ENCODE results near the gene SLC4A7. TPM values are rescaled to one million over a fixed set of nuclear protein-coding genes. Genes with fewer than 3 reads are reported as not detected.

SLC4A7 gene
- total and polyA plus RNA-seq, 10 of the 15 experiments (the other 5 are each of a cell fraction or from before 2014, with no cell fraction given), result 4.4 to 41.4 (median 18.3) TPM

- ChIA-PET CTCF (no interaction called here), RAD21 (ENCODE audit: unreplicated experiment) (no interaction called here), SMC1A (ENCODE audit: uncharacterized antibody, unreplicated experiment) (interaction anchor here (0.8 to 1.1 kb wide), 2 partner anchors 8 to 15 kb away, joined by 3 to 4 read pairs; no protein-coding TSS in a partner anchor), POLR2A (no interaction called here)
- intact Hi-C loops (cut with micrococcal nuclease; ENCODE audit: unreplicated experiment) (no loop called here), in situ Hi-C loops (cut with MboI) (no loop called here)
- Histone ChIP-seq H3K9me3 (replicated peaks; ENCODE audit: control insufficient read depth, insufficient read depth, low read length) (no peaks in the 10 kb centered on the region; the same call in 2 of the 3 replicates), H3K27ac (ENCODE audit: control insufficient read depth, insufficient read depth) (no peak overlapping the region), H3K4me1 (ENCODE audit: control insufficient read depth, insufficient read depth, low read length) (no peaks in the 10 kb centered on the region; the same call in 1 of the 2 replicates), H3K9ac (ENCODE audit: control insufficient read depth, insufficient read depth, low read length) (no peak overlapping the region), H3K36me3 (ENCODE audit: control insufficient read depth in 2 of 2, insufficient read depth in 2 of 2, low read length in 1 of 2) (no peaks in the 10 kb centered on the region), H3K79me2 (ENCODE audit: control insufficient read depth, insufficient read depth, low read length) (no peaks in the 10 kb centered on the region), H3K4me3 (no peak overlapping the region), H3K27me3 (replicated peaks in 1 of 2; ENCODE audit: control insufficient read depth in 2 of 2, insufficient read depth in 2 of 2, low read length in 1 of 2) (no peaks in the 10 kb centered on the region), H2AFZ (ENCODE audit: control insufficient read depth, low read depth, low read length) (no peak overlapping the region), H3K4me2 (ENCODE audit: control insufficient read depth, insufficient read depth) (no peak overlapping the region), H4K20me1 (ENCODE audit: control insufficient read depth, insufficient read depth) (no peaks in the 10 kb centered on the region)
- WGBS (ENCODE audit: insufficient coverage, insufficient replicate concordance, low lambda C conversion rate, missing lambda C conversion rate), result 14% methylated on average over 1 of the region's 1 CpG
- TF ChIP-seq TAF1 (IDR thresholded peaks at IDR 0.05; ENCODE audit: borderline replicate concordance, low read depth, low read length), result no peak
- TF ChIP-seq GATAD2B (conservative IDR thresholded peaks at IDR 0.05; ENCODE audit: low read depth), result no peak
- FAIRE-seq (no peak), DNase-seq (ENCODE audit: low read depth, low spot score) (no peak), ATAC-seq (no peak)
- BruUV-seq (replicated peaks), result no TSS peak
Observed at GRCh38 chr3:27507111-27507510, 22.9 kb upstream of the SLC4A7 start.

DNA sequence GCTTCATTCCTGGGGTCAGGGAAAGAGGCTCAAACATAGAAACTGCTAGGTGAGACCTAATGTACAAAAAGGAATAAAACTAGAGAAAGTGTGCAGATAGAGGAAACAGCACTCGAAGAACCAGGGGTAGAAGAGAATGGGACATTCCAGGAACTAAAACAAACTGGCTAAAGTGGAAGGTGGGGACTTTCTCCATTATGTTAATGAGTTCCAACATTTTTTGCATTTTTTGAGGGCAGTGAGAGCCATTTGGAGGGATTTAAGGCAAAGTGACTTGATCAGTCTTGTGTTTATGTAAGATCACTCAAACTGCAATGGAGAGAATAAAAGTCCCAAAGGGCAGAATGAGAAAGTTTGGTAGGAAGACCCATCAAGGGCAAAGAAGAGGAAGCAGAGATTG, 20.6 kb upstream of the SLC4A7 start:
- no peaks in the 10 kb centered on the region for H3K27me3 ChIP-seq (replicated peaks in 1 of 2; ENCODE audit: control insufficient read depth in 2 of 2, insufficient read depth in 2 of 2, low read length in 1 of 2)
- H3K9ac ChIP-seq (ENCODE audit: control insufficient read depth, insufficient read depth, low read length), result no peak overlapping the region
- ATAC-seq (no peak), FAIRE-seq (no peak), DNase-seq (ENCODE audit: low read depth, low spot score) (no peak)
- H2AFZ ChIP-seq (ENCODE audit: control insufficient read depth, low read depth, low read length), result no peak overlapping the region
- in situ Hi-C loops (cut with MboI), result no loop called here
- intact Hi-C loops (cut with micrococcal nuclease; ENCODE audit: unreplicated experiment), result no loop called here
- ChIA-PET POLR2A (no interaction called here), SMC1A (ENCODE audit: uncharacterized antibody, unreplicated experiment) (no interaction called here), CTCF (no interaction called here), RAD21 (ENCODE audit: unreplicated experiment) (no interaction called here)
- H3K36me3 ChIP-seq (ENCODE audit: control insufficient read depth in 2 of 2, insufficient read depth in 2 of 2, low read length in 1 of 2), result no peaks in the 10 kb centered on the region
- H4K20me1 ChIP-seq (ENCODE audit: control insufficient read depth, insufficient read depth), result no peaks in the 10 kb centered on the region
- H3K27ac ChIP-seq (ENCODE audit: control insufficient read depth, insufficient read depth), result no peak overlapping the region
- no TSS peak for BruUV-seq (replicated peaks)
- H3K4me1 ChIP-seq (ENCODE audit: control insufficient read depth, insufficient read depth, low read length), result no peaks in the 10 kb centered on the region; the same call in 1 of the 2 replicates
- WGBS (ENCODE audit: insufficient coverage, insufficient replicate concordance, low lambda C conversion rate, missing lambda C conversion rate), result 8% methylated on average over 1 of the region's 1 CpG
- H3K4me2 ChIP-seq (ENCODE audit: control insufficient read depth, insufficient read depth), result no peak overlapping the region
- H3K4me3 ChIP-seq, result no peak overlapping the region
- no peaks in the 10 kb centered on the region for H3K9me3 ChIP-seq (replicated peaks; ENCODE audit: control insufficient read depth, insufficient read depth, low read length)
- no peaks in the 10 kb centered on the region for H3K79me2 ChIP-seq (ENCODE audit: control insufficient read depth, insufficient read depth, low read length)
- TF ChIP-seq NFYA (IDR thresholded peaks at IDR 0.05; ENCODE audit: borderline replicate concordance, low read depth, low read length) (no peak), HDAC2 (IDR thresholded peaks at IDR 0.05) (no peak), BHLHE40 (IDR thresholded peaks at IDR 0.05; ENCODE audit: borderline replicate concordance in 1 of 2, low read depth in 2 of 2, low read length in 1 of 2) (no peak), NFIC (IDR thresholded peaks at IDR 0.05; ENCODE audit: low read depth, low read length) (no peak), CBX5 (IDR thresholded peaks at IDR 0.05; ENCODE audit: low read depth) (no peak), ZNF384 (IDR thresholded peaks at IDR 0.05; ENCODE audit: borderline replicate concordance, low read depth, low read length) (no peak), SPI1 (IDR thresholded peaks at IDR 0.05; ENCODE audit: borderline replicate concordance, insufficient read depth, low read depth, low read length) (no peak), E2F8 (IDR thresholded peaks at IDR 0.05; ENCODE audit: low read depth, partially characterized antibody) (no peak), RBBP5 (conservative IDR thresholded peaks at IDR 0.05) (no peak)
- TF ChIP-seq, protein P1, sequence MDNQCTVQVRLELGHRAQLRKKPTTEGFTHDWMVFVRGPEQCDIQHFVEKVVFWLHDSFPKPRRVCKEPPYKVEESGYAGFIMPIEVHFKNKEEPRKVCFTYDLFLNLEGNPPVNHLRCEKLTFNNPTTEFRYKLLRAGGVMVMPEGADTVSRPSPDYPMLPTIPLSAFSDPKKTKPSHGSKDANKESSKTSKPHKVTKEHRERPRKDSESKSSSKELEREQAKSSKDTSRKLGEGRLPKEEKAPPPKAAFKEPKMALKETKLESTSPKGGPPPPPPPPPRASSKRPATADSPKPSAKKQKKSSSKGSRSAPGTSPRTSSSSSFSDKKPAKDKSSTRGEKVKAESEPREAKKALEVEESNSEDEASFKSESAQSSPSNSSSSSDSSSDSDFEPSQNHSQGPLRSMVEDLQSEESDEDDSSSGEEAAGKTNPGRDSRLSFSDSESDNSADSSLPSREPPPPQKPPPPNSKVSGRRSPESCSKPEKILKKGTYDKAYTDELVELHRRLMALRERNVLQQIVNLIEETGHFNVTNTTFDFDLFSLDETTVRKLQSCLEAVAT (IDR thresholded peaks at IDR 0.05), result no peak
- TF ChIP-seq, protein P2, sequence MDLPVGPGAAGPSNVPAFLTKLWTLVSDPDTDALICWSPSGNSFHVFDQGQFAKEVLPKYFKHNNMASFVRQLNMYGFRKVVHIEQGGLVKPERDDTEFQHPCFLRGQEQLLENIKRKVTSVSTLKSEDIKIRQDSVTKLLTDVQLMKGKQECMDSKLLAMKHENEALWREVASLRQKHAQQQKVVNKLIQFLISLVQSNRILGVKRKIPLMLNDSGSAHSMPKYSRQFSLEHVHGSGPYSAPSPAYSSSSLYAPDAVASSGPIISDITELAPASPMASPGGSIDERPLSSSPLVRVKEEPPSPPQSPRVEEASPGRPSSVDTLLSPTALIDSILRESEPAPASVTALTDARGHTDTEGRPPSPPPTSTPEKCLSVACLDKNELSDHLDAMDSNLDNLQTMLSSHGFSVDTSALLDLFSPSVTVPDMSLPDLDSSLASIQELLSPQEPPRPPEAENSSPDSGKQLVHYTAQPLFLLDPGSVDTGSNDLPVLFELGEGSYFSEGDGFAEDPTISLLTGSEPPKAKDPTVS (IDR thresholded peaks at IDR 0.05; ENCODE audit: low read depth, low read length), result no peak

All from GM12878 (cell line).